ENCODE data around the gene DUSP6. TPM values are rescaled to one million over a fixed set of nuclear protein-coding genes. Genes with fewer than 3 reads are reported as not detected.

Gene DUSP6
- total and polyA plus RNA-seq, 2 of the 13 experiments (the other 11 are each of a cell fraction or from before 2014, with no cell fraction given): 40.9 to 161 TPM

GRCh38 chr12:89395712-89396111 lies 43.4 kb upstream of the DUSP6 start (continued):
- TF ChIP-seq JUNB (CRISPR knock-in tag; IDR thresholded peaks at IDR 0.05; ENCODE audit: borderline replicate concordance) (no peak), HHEX (CRISPR knock-in tag; IDR thresholded peaks at IDR 0.05) (no peak)

GRCh38 chr12:89393551-89394121 lies 41.3 kb upstream of the DUSP6 start:
- in situ Hi-C loops (cut with HindIII; ENCODE audit: extremely low pct_ligation_motif_present, low pct_unique_long_range_greater_than_20kb) (loop anchor here (5.0 kb wide), 1 partner anchor 41 kb away; the partner anchor contains the start of gene DUSP6), intact Hi-C loops (cut with micrococcal nuclease; ENCODE audit: unreplicated experiment) (loop anchor here (5.0 kb wide), 1 partner anchor 69 kb away; no protein-coding TSS in a partner anchor)
- Histone ChIP-seq H3K4me3 (replicated peaks in 1 of 3; ENCODE audit: insufficient read depth in 1 of 3, low read depth in 2 of 3, low read length in 3 of 3) (no peak overlapping the region), H3K4me1 (ENCODE audit: insufficient read depth, low read length) (peaks cover 78% of the 10 kb centered on the region), H3K27ac (ENCODE audit: extremely low read length, insufficient read depth, low read length) (no peak overlapping the region), H4K20me1 (ENCODE audit: insufficient read depth, low read length) (no peaks in the 10 kb centered on the region), H3K79me2 (ENCODE audit: insufficient read depth, low read length) (no peaks in the 10 kb centered on the region), H3K27me3 (ENCODE audit: control insufficient read depth in 1 of 2, insufficient read depth in 2 of 2, low read length in 2 of 2) (no peaks in the 10 kb centered on the region), H3K4me2 (ENCODE audit: low read depth, low read length) (no peak overlapping the region), H2AFZ (ENCODE audit: low read length) (no peak overlapping the region), H3K9ac (ENCODE audit: insufficient read depth, low read depth, low read length) (no peak overlapping the region), H3K36me3 (replicated peaks in 1 of 2; ENCODE audit: control insufficient read depth in 1 of 2, insufficient read depth in 2 of 2, low read length in 2 of 2) (no peaks in the 10 kb centered on the region), H3K9me3 (ENCODE audit: low read length) (no peaks in the 10 kb centered on the region)
- no peak for FAIRE-seq
- WGBS (ENCODE audit: low lambda C conversion rate): 82% methylated on average over 3 of the region's 3 CpGs
- ATAC-seq: no peak
- DNase-seq (ENCODE audit: low spot score): no peak
- BruUV-seq (replicated peaks): no TSS peak
- POLR2A ChIA-PET: interaction anchor here (1.1 to 4.3 kb wide), 3 partner anchors 10 to 40 kb away, joined by 3 to 16 read pairs (median 6); partner anchors contain the start of gene DUSP6
- TF ChIP-seq FOXC1 (CRISPR knock-in tag; IDR thresholded peaks at IDR 0.05; ENCODE audit: borderline replicate concordance) (no peak), ZNF121 (CRISPR knock-in tag; IDR thresholded peaks at IDR 0.05) (no peak)
- CTCF ChIA-PET (ENCODE audit: low intra/inter-chr PET ratio, low total read pairs): no interaction called here

- POLR2A ChIA-PET: interaction anchor here (0.8 to 3.2 kb wide), 5 partner anchors 9 to 39 kb away, joined by 3 to 67 read pairs (median 8); partner anchors contain the start of gene DUSP6
- Histone ChIP-seq H3K27ac (ENCODE audit: extremely low read length, insufficient read depth, low read length) (peak overlapping the region; percentile 75), H3K4me1 (ENCODE audit: insufficient read depth, low read length) (peaks cover 73% of the 10 kb centered on the region), H2AFZ (ENCODE audit: low read length) (no peak overlapping the region), H3K4me3 (replicated peaks in 1 of 3; ENCODE audit: insufficient read depth in 1 of 3, low read depth in 2 of 3, low read length in 3 of 3) (no peak overlapping the region), H3K36me3 (replicated peaks in 1 of 2; ENCODE audit: control insufficient read depth in 1 of 2, insufficient read depth in 2 of 2, low read length in 2 of 2) (no peaks in the 10 kb centered on the region), H3K79me2 (ENCODE audit: insufficient read depth, low read length) (no peaks in the 10 kb centered on the region), H3K9ac (ENCODE audit: insufficient read depth, low read depth, low read length) (no peak overlapping the region), H3K9me3 (ENCODE audit: low read length) (no peaks in the 10 kb centered on the region), H3K4me2 (ENCODE audit: low read depth, low read length) (peak overlapping the region; percentile 66), H3K27me3 (ENCODE audit: control insufficient read depth in 1 of 2, insufficient read depth in 2 of 2, low read length in 2 of 2) (no peaks in the 10 kb centered on the region), H4K20me1 (ENCODE audit: insufficient read depth, low read length) (no peaks in the 10 kb centered on the region)
- in situ Hi-C loops (cut with HindIII; ENCODE audit: extremely low pct_ligation_motif_present, low pct_unique_long_range_greater_than_20kb) (loop anchor here (5.0 kb wide), 1 partner anchor 40 kb away; the partner anchor contains the start of gene DUSP6), intact Hi-C loops (cut with micrococcal nuclease; ENCODE audit: unreplicated experiment) (loop anchor here (5.0 kb wide), 1 partner anchor 70 kb away; no protein-coding TSS in a partner anchor)
- BruUV-seq (replicated peaks): no TSS peak
- 96% methylated on average over 3 of the region's 3 CpGs for WGBS (ENCODE audit: low lambda C conversion rate)
- CTCF ChIA-PET (ENCODE audit: low intra/inter-chr PET ratio, low total read pairs): no interaction called here
- no peak for ATAC-seq
- DNase-seq (ENCODE audit: low spot score): no peak
- TF ChIP-seq NCOA5 (CRISPR knock-in tag; IDR thresholded peaks at IDR 0.05): no peak
- TF ChIP-seq ZNF652 (CRISPR knock-in tag; IDR thresholded peaks at IDR 0.05; ENCODE audit: borderline replicate concordance, low read depth): peak; percentile 39; the same call in 1 of the 2 replicates
- no peak for FAIRE-seq
These were observed 40.1 kb upstream of the DUSP6 start for GRCh38 chr12:89392391-89392790.
